SKM-1 treated with dmso at 0.1 percent for 144 hours (cell line): ENCODE measurements around the gene TMEM63C.

Source experiments
- DNase-seq: peaks from one replicate; lab custom pipeline; 2025; ENCODE audit not compliant: unreplicated experiment; lab: John Stamatoyannopoulos, UW

Gene TMEM63C

GRCh38 chr14:77221241-77221871 lies 39.8 kb downstream of the TMEM63C start:
- no peak for DNase-seq

GRCh38 chr14:77222546-77223225 lies 41.1 kb downstream of the TMEM63C start:
- no peak for DNase-seq

- DNase-seq: no peak
These were observed 42.6 kb downstream of the TMEM63C start for GRCh38 chr14:77224212-77224611.

- no peak for DNase-seq
These were observed 43.7 kb downstream of the TMEM63C start for GRCh38 chr14:77225254-77225653.

- DNase-seq: no peak
These were observed 44.4 kb downstream of the TMEM63C start for GRCh38 chr14:77225892-77226557.

GRCh38 chr14:77228056-77228455 lies 46.5 kb downstream of the TMEM63C start:
- no peak for DNase-seq

GRCh38 chr14:77230914-77231313 lies 49.3 kb downstream of the TMEM63C start:
- DNase-seq: no peak

- no peak for DNase-seq
These were observed 50.1 kb downstream of the TMEM63C start for GRCh38 chr14:77231721-77232120.

- DNase-seq: no peak
These were observed 55.2 kb downstream of the TMEM63C start for GRCh38 chr14:77236814-77237213.

- DNase-seq: no peak
These were observed 56.8 kb downstream of the TMEM63C start for GRCh38 chr14:77238356-77238755.

GRCh38 chr14:77238996-77239395 lies 57.4 kb downstream of the TMEM63C start:
- no peak for DNase-seq

GRCh38 chr14:77239412-77239811 lies 57.8 kb downstream of the TMEM63C start:
- no peak for DNase-seq

GRCh38 chr14:77240336-77240915 lies 58.8 kb downstream of the TMEM63C start:
- DNase-seq: no peak

GRCh38 chr14:77241955-77242354 lies 60.4 kb downstream of the TMEM63C start:
- DNase-seq: no peak

GRCh38 chr14:77242752-77243151 lies 61.2 kb downstream of the TMEM63C start:
- DNase-seq: no peak

- no peak for DNase-seq
These were observed 62.3 kb downstream of the TMEM63C start for GRCh38 chr14:77243853-77244252.

GRCh38 chr14:77245820-77246219 lies 64.2 kb downstream of the TMEM63C start:
- DNase-seq: no peak

- no peak for DNase-seq
These were observed 65.2 kb downstream of the TMEM63C start for GRCh38 chr14:77246784-77247183.

GRCh38 chr14:77248666-77249065 lies 67.1 kb downstream of the TMEM63C start:
- DNase-seq: no peak

- no peak for DNase-seq
These were observed 67.7 kb downstream of the TMEM63C start for GRCh38 chr14:77249286-77249685.

- DNase-seq: no peak
These were observed 69.3 kb downstream of the TMEM63C start for GRCh38 chr14:77250927-77251326.

- no peak for DNase-seq
These were observed 70.3 kb downstream of the TMEM63C start for GRCh38 chr14:77251870-77252269.
